ENCODE measurements around the gene SMCP. TPM values are rescaled to one million over a fixed set of nuclear protein-coding genes. Genes with fewer than 3 reads are reported as not detected.

SMCP gene
- total RNA-seq, 1 experiment from 2014 or later = not detected

GRCh38 chr1:152855661-152856060 is 22.5 kb upstream of the SMCP start:
- intact Hi-C loops (cut with micrococcal nuclease; ENCODE audit: unreplicated experiment) = no loop called here
- no peaks in the 10 kb centered on the region for H3K36me3 ChIP-seq (ENCODE audit: control insufficient read depth, insufficient read depth, low read length)
- H3K27me3 ChIP-seq (replicated peaks; ENCODE audit: control insufficient read depth, insufficient read depth, low read length) = no peaks in the 10 kb centered on the region
- BruUV-seq (replicated peaks) = no TSS peak
- POLR2A ChIA-PET = no interaction called here
- Mint-ChIP-seq H3K36me3 (ENCODE audit: insufficient read depth, unreplicated experiment) (no peaks in the 10 kb centered on the region), H3K27ac (ENCODE audit: unreplicated experiment) (no peak overlapping the region), H3K27me3 (ENCODE audit: insufficient read depth, unreplicated experiment) (peaks cover 5% of the 10 kb centered on the region), H3K4me1 (ENCODE audit: low read depth, unreplicated experiment) (no peaks in the 10 kb centered on the region), H3K9me3 (ENCODE audit: unreplicated experiment) (no peaks in the 10 kb centered on the region), H3K4me3 (ENCODE audit: unreplicated experiment) (no peak overlapping the region)
- no peak for TF ChIP-seq CTCF (IDR thresholded peaks at IDR 0.05; ENCODE audit: insufficient read depth in 1 of 2, low read depth in 1 of 2, low read length in 1 of 2, severe bottlenecking in 1 of 2, unreplicated experiment in 1 of 2)
- H3K4me1 ChIP-seq = no peaks in the 10 kb centered on the region
- CTCF ChIA-PET = no interaction called here
- H3K4me3 ChIP-seq (ENCODE audit: low read depth, low read length) = no peak overlapping the region
- DNase-seq = no peak
- H3K9me3 ChIP-seq = no peaks in the 10 kb centered on the region

- no peaks in the 10 kb centered on the region for H3K4me1 ChIP-seq
- Mint-ChIP-seq H3K27ac (ENCODE audit: unreplicated experiment) (no peak overlapping the region), H3K27me3 (ENCODE audit: insufficient read depth, unreplicated experiment) (peaks cover 10% of the 10 kb centered on the region), H3K4me3 (ENCODE audit: unreplicated experiment) (no peak overlapping the region), H3K36me3 (ENCODE audit: insufficient read depth, unreplicated experiment) (no peaks in the 10 kb centered on the region), H3K9me3 (ENCODE audit: unreplicated experiment) (no peaks in the 10 kb centered on the region), H3K4me1 (ENCODE audit: low read depth, unreplicated experiment) (no peaks in the 10 kb centered on the region)
- H3K27me3 ChIP-seq (replicated peaks; ENCODE audit: control insufficient read depth, insufficient read depth, low read length) = no peaks in the 10 kb centered on the region
- DNase-seq = no peak
- no peak overlapping the region for H3K4me3 ChIP-seq (ENCODE audit: low read depth, low read length)
- no TSS peak for BruUV-seq (replicated peaks)
- intact Hi-C loops (cut with micrococcal nuclease; ENCODE audit: unreplicated experiment) = no loop called here
- CTCF ChIA-PET = no interaction called here
- H3K36me3 ChIP-seq (ENCODE audit: control insufficient read depth, insufficient read depth, low read length) = no peaks in the 10 kb centered on the region
- POLR2A ChIA-PET = no interaction called here
- no peaks in the 10 kb centered on the region for H3K9me3 ChIP-seq
- no peak for TF ChIP-seq CTCF (IDR thresholded peaks at IDR 0.05; ENCODE audit: insufficient read depth in 1 of 2, low read depth in 1 of 2, low read length in 1 of 2, severe bottlenecking in 1 of 2, unreplicated experiment in 1 of 2)
These were observed 20.1 kb upstream of the SMCP start for GRCh38 chr1:152858062-152858461.

GRCh38 chr1:152859696-152860095 is 18.4 kb upstream of the SMCP start, which contains the start of gene LCE7A:
TSS of gene LCE7A (plus strand) at chr1:152859996. CDS start at chr1:152860698, 702 bp downstream.
- POLR2A ChIA-PET = no interaction called here
- Histone ChIP-seq H3K4me1 (no peaks in the 10 kb centered on the region), H3K4me3 (ENCODE audit: low read depth, low read length) (no peak within 1 kb of the TSS), H3K36me3 (ENCODE audit: control insufficient read depth, insufficient read depth, low read length) (no peaks in the 10 kb centered on the region), H3K9me3 (no peaks in the 10 kb centered on the region), H3K27me3 (replicated peaks; ENCODE audit: control insufficient read depth, insufficient read depth, low read length) (no peaks in the 10 kb centered on the region)
- no TSS peak for BruUV-seq (replicated peaks)
- Mint-ChIP-seq H3K4me3 (ENCODE audit: unreplicated experiment) (no peak within 1 kb of the TSS), H3K27me3 (ENCODE audit: insufficient read depth, unreplicated experiment) (peaks cover 10% of the 10 kb centered on the region), H3K9me3 (ENCODE audit: unreplicated experiment) (no peaks in the 10 kb centered on the region), H3K4me1 (ENCODE audit: low read depth, unreplicated experiment) (no peaks in the 10 kb centered on the region), H3K27ac (ENCODE audit: unreplicated experiment) (no peak within 1 kb of the TSS), H3K36me3 (ENCODE audit: insufficient read depth, unreplicated experiment) (no peaks in the 10 kb centered on the region)
- DNase-seq = no peak
- intact Hi-C loops (cut with micrococcal nuclease; ENCODE audit: unreplicated experiment) = no loop called here
- CTCF ChIA-PET = no interaction called here
- TF ChIP-seq CTCF (IDR thresholded peaks at IDR 0.05; ENCODE audit: insufficient read depth in 1 of 2, low read depth in 1 of 2, low read length in 1 of 2, severe bottlenecking in 1 of 2, unreplicated experiment in 1 of 2) = no peak

Measured in Caco-2 (cell line).